Colonic mucosa (tissue), 4 donors: Measurements from ENCODE around the gene CPLX1. TPM values are rescaled to one million over a fixed set of nuclear protein-coding genes. Genes with fewer than 3 reads are reported as not detected.

Experiments used
- DNase-seq: peaks from one replicate; pipeline ENCODE4 v3.0.0-alpha.2; 2020
- H3K27ac ChIP-seq: fragments of 200-600 bp; one replicate; pipeline ENCODE4 v1.8.0; 2021
- H3K27me3 ChIP-seq: fragments of 200-600 bp; one replicate; pipeline ENCODE4 v1.8.0; 2021
- H3K36me3 ChIP-seq: fragments of 200-600 bp; one replicate; pipeline ENCODE4 v1.8.0; 2021
- H3K4me1 ChIP-seq: fragments of 200-600 bp; one replicate; pipeline ENCODE4 v1.8.0; 2021; ENCODE audit warnings: mild to moderate bottlenecking
- H3K4me3 ChIP-seq: fragments of 200-600 bp; one replicate; pipeline ENCODE4 v1.8.0; 2021
- H3K9ac ChIP-seq, 2 donors: one replicate each; pipeline ENCODE4 v1.7.0; 2013; ENCODE audit warnings: control low read depth in 2 of 2, low read depth in 2 of 2, low read length in 2 of 2
- H3K9me3 ChIP-seq: fragments of 200-600 bp; one replicate; pipeline ENCODE4 v1.8.0; 2021
- CTCF ChIP-seq: fragments of 200-600 bp; IDR thresholded peaks from one replicate; pipeline ENCODE4 v1.8.0; 2022; ENCODE audit warnings: antibody characterized with exemption, mild to moderate bottlenecking
- intact Hi-C: fragments of 100-400 bp; cut with DNase I; formaldehyde crosslinking; loops from one replicate; pipeline ENCODE4 v1.14.1; 2022
- total RNA-seq, 2 donors: library from RNA; stranded (reverse); fragmentation: NEBNext Ultra II Directional in 1 of 2; extraction: Animal tissue kit (Norgen Biotek cat#: 25700) in 1 of 2; gene quantifications; one replicate each; pipeline ENCODE4 v1.2.1, GENCODE V29; 2021
- donor health status: healthy.
- donor health status: DM: no; HTN: no; CAD: no.
- donor health status: DM: no; HTN: no; CAD: no.

Gene CPLX1
- total RNA-seq, 2 donors from 2014 or later, result 2.7 to 16.5 TPM

- Histone ChIP-seq H3K4me1 (no peaks in the 10 kb centered on the region), H3K27ac (no peak overlapping the region), H3K36me3 (no peaks in the 10 kb centered on the region), H3K9ac (no peak overlapping the region), H3K4me3 (no peak overlapping the region), H3K9me3 (no peaks in the 10 kb centered on the region), H3K27me3 (no peaks in the 10 kb centered on the region)
- TF ChIP-seq CTCF, result no peak
- peak; percentile 63 for DNase-seq
- intact Hi-C loops, result no loop called here
These were observed 9.4 kb upstream of the CPLX1 start for GRCh38 chr4:835148-836002.

GRCh38 chr4:834368-835147 lies 8.6 kb upstream of the CPLX1 start:
- Histone ChIP-seq H3K4me3 (no peak overlapping the region), H3K9me3 (no peaks in the 10 kb centered on the region), H3K9ac (no peak overlapping the region), H3K4me1 (no peaks in the 10 kb centered on the region), H3K27ac (no peak overlapping the region), H3K36me3 (no peaks in the 10 kb centered on the region), H3K27me3 (no peaks in the 10 kb centered on the region)
- no peak for DNase-seq
- intact Hi-C loops, result no loop called here
- no peak for TF ChIP-seq CTCF

GRCh38 chr4:833731-834367 lies 7.9 kb upstream of the CPLX1 start:
- DNase-seq, result no peak
- Histone ChIP-seq H3K36me3 (no peaks in the 10 kb centered on the region), H3K9me3 (no peaks in the 10 kb centered on the region), H3K27me3 (no peaks in the 10 kb centered on the region), H3K27ac (no peak overlapping the region), H3K4me3 (no peak overlapping the region), H3K4me1 (no peaks in the 10 kb centered on the region), H3K9ac (no peak overlapping the region)
- TF ChIP-seq CTCF, result no peak
- intact Hi-C loops, result no loop called here

GRCh38 chr4:833156-833555 lies 7.2 kb upstream of the CPLX1 start:
- Histone ChIP-seq H3K4me3 (no peak overlapping the region), H3K9ac (no peak overlapping the region)
- no peak for DNase-seq

More at GRCh38 chr4:833156-833555, 7.2 kb upstream of the CPLX1 start:
- H3K27me3 ChIP-seq, result peaks cover 3% of the 10 kb centered on the region
- no peaks in the 10 kb centered on the region for H3K36me3 ChIP-seq
- no peaks in the 10 kb centered on the region for H3K9me3 ChIP-seq
- TF ChIP-seq CTCF, result no peak
- H3K27ac ChIP-seq, result no peak overlapping the region
- no peaks in the 10 kb centered on the region for H3K4me1 ChIP-seq
- intact Hi-C loops, result no loop called here
